ENCODE measurements around the gene PSMA6.

Gene PSMA6

DNA sequence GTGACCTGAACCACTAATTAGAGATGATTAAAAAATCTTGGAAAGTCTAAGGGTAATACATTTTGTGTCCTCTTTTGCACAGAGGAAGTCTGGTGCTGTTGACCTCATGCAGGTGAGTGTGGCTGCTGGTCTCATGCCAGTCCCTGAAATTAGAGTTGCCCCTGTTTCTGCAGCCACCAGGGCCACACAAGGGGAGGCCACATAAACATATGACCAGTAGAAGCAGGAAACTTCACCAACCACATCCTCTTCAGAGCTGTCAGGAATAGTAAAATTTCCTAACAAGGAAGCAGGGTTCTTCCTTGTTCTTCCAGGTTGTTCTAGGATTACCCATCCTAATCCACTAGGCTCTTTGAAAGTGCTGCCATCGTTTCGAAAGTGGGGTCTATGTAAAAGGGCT, 28.3 kb downstream of the PSMA6 start:
- TF ChIP-seq, protein P1, sequence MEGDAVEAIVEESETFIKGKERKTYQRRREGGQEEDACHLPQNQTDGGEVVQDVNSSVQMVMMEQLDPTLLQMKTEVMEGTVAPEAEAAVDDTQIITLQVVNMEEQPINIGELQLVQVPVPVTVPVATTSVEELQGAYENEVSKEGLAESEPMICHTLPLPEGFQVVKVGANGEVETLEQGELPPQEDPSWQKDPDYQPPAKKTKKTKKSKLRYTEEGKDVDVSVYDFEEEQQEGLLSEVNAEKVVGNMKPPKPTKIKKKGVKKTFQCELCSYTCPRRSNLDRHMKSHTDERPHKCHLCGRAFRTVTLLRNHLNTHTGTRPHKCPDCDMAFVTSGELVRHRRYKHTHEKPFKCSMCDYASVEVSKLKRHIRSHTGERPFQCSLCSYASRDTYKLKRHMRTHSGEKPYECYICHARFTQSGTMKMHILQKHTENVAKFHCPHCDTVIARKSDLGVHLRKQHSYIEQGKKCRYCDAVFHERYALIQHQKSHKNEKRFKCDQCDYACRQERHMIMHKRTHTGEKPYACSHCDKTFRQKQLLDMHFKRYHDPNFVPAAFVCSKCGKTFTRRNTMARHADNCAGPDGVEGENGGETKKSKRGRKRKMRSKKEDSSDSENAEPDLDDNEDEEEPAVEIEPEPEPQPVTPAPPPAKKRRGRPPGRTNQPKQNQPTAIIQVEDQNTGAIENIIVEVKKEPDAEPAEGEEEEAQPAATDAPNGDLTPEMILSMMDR (IDR thresholded peaks at IDR 0.05), result no peak
- Histone ChIP-seq H3K27me3 (ENCODE audit: control insufficient read depth, insufficient read depth, low read length) (no peaks in the 10 kb centered on the region), H3K4me2 (ENCODE audit: low read length) (no peak overlapping the region), H3K4me3 (ENCODE audit: low read depth, low read length) (no peak overlapping the region), H3K4me1 (no peaks in the 10 kb centered on the region), H3K36me3 (ENCODE audit: control insufficient read depth, insufficient read depth, low read length) (no peaks in the 10 kb centered on the region), H3K79me2 (no peaks in the 10 kb centered on the region), H3K27ac (no peak overlapping the region), H3K9ac (no peak overlapping the region), H3K9me3 (ENCODE audit: control insufficient read depth, low read length) (no peaks in the 10 kb centered on the region), H2AFZ (no peak overlapping the region)

- TF ChIP-seq, protein P1 (IDR thresholded peaks at IDR 0.05), result no peak
Observed at GRCh38 chr14:35326375-35326774, 34.2 kb downstream of the PSMA6 start.

DNA sequence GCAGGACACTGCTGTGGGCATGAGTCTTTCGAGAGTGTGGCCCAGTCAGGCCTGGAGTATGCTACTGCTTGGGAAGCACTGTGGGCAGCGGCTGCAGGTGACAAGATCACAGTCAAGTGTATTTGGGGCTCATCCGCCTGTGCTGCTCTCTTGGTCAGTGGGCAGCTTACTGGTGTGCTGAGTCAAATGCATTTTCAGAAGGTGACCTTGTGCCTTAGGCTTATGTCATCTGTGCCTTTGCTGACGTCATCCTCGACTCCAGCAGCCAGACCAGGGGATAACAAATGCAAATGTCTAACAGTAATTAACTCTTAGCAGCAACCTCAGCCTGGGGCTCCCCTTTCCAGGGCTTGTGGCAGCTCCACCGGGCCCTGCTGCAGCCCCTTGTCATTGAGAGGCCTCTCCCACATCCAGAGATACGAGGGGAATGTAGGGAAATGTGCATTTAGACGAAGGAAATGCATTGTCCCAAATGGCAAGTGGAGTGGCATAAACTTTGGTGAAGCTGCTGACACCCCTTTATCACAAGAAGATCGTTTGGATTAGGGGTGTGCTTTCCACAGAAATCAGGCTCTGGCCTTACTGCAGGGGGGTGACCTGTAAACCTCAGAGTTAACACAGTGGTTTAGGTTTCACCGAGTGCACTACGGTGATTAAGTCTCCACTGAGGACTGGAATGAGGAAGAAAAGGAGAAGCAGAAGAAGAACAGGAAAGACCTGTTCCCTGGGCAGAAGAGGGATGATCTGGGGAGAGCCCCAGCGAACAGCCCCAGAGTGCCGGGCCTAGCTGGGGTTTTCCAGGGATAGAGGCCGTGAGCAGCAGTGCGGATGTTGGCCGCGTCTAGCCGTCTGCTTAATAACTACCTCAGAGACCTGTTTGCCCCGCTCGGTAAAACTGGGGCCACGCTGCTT, 39.7 kb downstream of the PSMA6 start:
- TF ChIP-seq, protein P1 (IDR thresholded peaks at IDR 0.05), result no peak
- peak overlapping the region; percentile 98 for H3K27ac ChIP-seq
- H3K9me3 ChIP-seq (ENCODE audit: control insufficient read depth, low read length), result no peaks in the 10 kb centered on the region
- no peaks in the 10 kb centered on the region for H3K36me3 ChIP-seq (ENCODE audit: control insufficient read depth, insufficient read depth, low read length)
- H3K79me2 ChIP-seq, result no peaks in the 10 kb centered on the region
- H3K4me1 ChIP-seq, result peaks cover 47% of the 10 kb centered on the region
- no peak overlapping the region for H3K9ac ChIP-seq
- peak overlapping the region; percentile 89 for H2AFZ ChIP-seq
- no peak overlapping the region for H3K4me3 ChIP-seq (ENCODE audit: low read depth, low read length)
- H3K27me3 ChIP-seq (ENCODE audit: control insufficient read depth, insufficient read depth, low read length), result no peaks in the 10 kb centered on the region
- H3K4me2 ChIP-seq (ENCODE audit: low read length), result no peak overlapping the region

More at GRCh38 chr14:35326375-35326774, 34.2 kb downstream of the PSMA6 start:
- peaks cover under 1% of the 10 kb centered on the region for H3K4me1 ChIP-seq
- H3K9ac ChIP-seq, result no peak overlapping the region
- no peak overlapping the region for H3K27ac ChIP-seq
- no peaks in the 10 kb centered on the region for H3K36me3 ChIP-seq (ENCODE audit: control insufficient read depth, insufficient read depth, low read length)
- H3K4me2 ChIP-seq (ENCODE audit: low read length), result no peak overlapping the region
- H3K27me3 ChIP-seq (ENCODE audit: control insufficient read depth, insufficient read depth, low read length), result no peaks in the 10 kb centered on the region
- no peaks in the 10 kb centered on the region for H3K9me3 ChIP-seq (ENCODE audit: control insufficient read depth, low read length)
- H3K4me3 ChIP-seq (ENCODE audit: low read depth, low read length), result no peak overlapping the region
- no peak overlapping the region for H2AFZ ChIP-seq
- H3K79me2 ChIP-seq, result no peaks in the 10 kb centered on the region

DNA sequence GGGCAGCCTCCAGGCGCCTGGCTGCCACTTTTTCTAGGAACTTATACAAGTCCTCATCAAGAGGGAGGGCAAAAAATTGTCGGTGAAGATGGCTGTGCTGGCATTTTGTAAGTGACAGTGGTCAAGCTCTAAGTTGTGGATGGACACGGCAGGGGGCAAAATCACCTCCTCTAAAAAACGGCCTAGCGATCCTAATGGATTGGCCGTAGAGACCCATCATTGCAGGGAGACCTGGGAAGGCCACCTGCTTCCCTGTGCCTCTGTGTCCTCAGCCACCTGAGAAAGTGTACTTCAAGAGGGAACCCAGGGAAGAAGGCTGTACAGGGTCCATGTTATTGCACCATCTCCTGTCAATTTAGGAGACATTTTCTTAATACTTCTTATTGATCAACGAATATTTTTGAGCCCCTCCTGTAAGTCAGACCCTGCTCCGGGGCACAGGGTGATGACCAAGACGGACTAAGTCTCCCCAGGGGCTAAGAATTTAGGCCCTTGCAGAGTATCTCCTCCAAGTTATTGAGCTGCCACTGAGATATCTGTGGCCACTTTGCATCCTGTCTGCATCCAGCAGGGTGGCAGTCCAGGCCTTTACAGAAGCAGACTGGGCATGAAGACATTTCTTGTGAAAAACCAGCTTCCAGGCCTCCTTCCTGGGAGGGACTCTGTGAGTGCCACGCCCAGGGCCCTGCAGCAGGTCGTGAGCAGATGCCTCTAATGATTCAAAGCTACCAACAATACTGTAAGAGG, 40.5 kb downstream of the PSMA6 start:
- H3K27ac ChIP-seq, result peak overlapping the region; percentile 98
- H3K27me3 ChIP-seq (ENCODE audit: control insufficient read depth, insufficient read depth, low read length), result no peaks in the 10 kb centered on the region
- H3K4me2 ChIP-seq (ENCODE audit: low read length), result no peak overlapping the region
- no peaks in the 10 kb centered on the region for H3K9me3 ChIP-seq (ENCODE audit: control insufficient read depth, low read length)
- peaks cover 55% of the 10 kb centered on the region for H3K4me1 ChIP-seq
- H3K9ac ChIP-seq, result no peak overlapping the region
- H3K79me2 ChIP-seq, result no peaks in the 10 kb centered on the region
- peak overlapping the region; percentile 89 for H2AFZ ChIP-seq
- H3K36me3 ChIP-seq (ENCODE audit: control insufficient read depth, insufficient read depth, low read length), result no peaks in the 10 kb centered on the region
- TF ChIP-seq, protein P1 (IDR thresholded peaks at IDR 0.05), result no peak
- H3K4me3 ChIP-seq (ENCODE audit: low read depth, low read length), result no peak overlapping the region
